Measurements from ENCODE around the gene PYGO2.

PYGO2 gene

DNA sequence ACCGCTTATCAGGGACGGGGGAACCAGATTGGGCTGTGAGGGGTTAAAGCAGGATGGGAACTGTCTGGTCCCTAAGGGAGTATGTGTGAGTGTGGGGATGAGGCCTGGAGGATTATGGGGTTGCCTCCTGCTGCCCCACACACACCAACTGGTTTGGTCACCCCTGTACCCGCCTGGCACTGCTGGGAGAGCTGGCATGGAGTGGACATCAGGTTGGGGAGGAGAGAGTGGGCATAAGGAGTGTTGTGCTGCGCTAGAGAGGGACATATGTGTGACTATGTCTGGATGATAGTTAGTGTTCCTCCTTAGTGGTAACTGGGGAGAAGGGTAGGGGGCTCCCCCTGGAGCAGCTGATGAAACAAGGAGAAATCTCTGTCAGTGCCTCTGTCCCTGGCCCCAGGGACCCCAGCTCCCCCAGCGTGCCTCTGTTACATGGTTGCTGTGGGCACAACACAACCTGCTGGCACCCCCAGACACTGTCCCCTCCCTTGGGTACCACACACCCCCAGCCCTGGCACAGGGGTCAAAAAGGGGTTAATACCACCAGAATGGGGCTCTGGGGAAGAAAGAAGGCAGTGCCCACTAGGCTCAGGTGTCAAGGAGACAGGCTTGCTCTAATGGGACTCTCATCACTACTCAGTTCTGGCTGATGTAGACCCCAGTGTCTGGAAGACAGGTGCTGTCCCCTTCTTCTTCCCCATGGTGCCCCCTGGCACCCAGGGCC lies 42.9 kb upstream of the PYGO2 start:
- Histone ChIP-seq H3K4me2 (ENCODE audit: low read depth, low read length, poor library complexity, severe bottlenecking) (peak overlapping the region; percentile 57), H3K4me3 (ENCODE audit: low read length, poor library complexity, severe bottlenecking) (peak overlapping the region; percentile 12), H2AFZ (ENCODE audit: low read length) (no peak overlapping the region), H3K9ac (ENCODE audit: low read depth, low read length, poor library complexity, severe bottlenecking) (peak overlapping the region; percentile 58), H3K9me3 (ENCODE audit: insufficient read depth, low read depth, low read length) (no peaks in the 10 kb centered on the region), H3K27me3 (ENCODE audit: insufficient read depth, low read length, poor library complexity, severe bottlenecking) (no peaks in the 10 kb centered on the region), H3K9me2 (replicated peaks; ENCODE audit: low read depth, low read length) (no peaks in the 10 kb centered on the region), H3K4me1 (ENCODE audit: insufficient read depth, low read length, poor library complexity, severe bottlenecking) (peaks cover 44% of the 10 kb centered on the region), H3K36me3 (ENCODE audit: insufficient read depth, low read length) (no peaks in the 10 kb centered on the region), H4K20me1 (ENCODE audit: insufficient read depth, low read length, poor library complexity, severe bottlenecking) (no peaks in the 10 kb centered on the region), H3F3A (ENCODE audit: low read depth) (peaks cover 12% of the 10 kb centered on the region; the same call in 1 of the 2 replicates), H3K79me2 (ENCODE audit: insufficient read depth, low read length) (no peaks in the 10 kb centered on the region)
- TF ChIP-seq, protein P1, sequence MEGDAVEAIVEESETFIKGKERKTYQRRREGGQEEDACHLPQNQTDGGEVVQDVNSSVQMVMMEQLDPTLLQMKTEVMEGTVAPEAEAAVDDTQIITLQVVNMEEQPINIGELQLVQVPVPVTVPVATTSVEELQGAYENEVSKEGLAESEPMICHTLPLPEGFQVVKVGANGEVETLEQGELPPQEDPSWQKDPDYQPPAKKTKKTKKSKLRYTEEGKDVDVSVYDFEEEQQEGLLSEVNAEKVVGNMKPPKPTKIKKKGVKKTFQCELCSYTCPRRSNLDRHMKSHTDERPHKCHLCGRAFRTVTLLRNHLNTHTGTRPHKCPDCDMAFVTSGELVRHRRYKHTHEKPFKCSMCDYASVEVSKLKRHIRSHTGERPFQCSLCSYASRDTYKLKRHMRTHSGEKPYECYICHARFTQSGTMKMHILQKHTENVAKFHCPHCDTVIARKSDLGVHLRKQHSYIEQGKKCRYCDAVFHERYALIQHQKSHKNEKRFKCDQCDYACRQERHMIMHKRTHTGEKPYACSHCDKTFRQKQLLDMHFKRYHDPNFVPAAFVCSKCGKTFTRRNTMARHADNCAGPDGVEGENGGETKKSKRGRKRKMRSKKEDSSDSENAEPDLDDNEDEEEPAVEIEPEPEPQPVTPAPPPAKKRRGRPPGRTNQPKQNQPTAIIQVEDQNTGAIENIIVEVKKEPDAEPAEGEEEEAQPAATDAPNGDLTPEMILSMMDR (conservative IDR thresholded peaks at IDR 0.05; ENCODE audit: low read length) = no peak
- TF ChIP-seq EZH2phosphoT487 (IDR thresholded peaks at IDR 0.05; ENCODE audit: borderline replicate concordance) = no peak

DNA sequence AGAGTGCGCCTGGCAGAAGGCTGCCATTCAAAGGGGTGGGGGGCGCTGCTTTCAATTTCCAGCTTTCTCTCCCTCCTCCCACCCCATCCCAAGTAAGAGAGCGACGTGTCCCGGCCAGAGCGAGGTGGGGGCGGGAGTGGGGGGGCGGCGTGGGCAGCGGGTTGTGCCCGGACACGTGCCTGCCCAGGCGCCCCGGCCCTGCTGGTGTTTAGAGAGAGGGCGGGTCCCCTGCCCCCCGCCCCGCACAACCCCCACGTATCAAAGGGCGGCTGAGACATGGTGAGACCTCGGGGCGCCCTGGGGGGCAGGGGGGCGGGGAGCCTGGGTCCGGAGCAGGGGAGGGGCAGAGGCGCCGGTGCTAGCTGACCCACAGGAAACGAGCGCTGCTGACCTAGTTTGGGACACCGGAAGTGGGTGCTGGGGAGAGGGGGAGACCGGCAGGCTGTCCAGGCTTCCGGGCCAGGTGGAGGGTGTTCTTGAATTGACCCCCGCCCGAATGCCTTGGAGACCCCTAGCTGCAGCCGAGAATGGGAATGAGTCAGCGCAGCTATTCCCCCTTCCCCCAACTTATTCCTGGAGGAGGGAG lies 42.3 kb upstream of the PYGO2 start:
- TF ChIP-seq, protein P1 (conservative IDR thresholded peaks at IDR 0.05; ENCODE audit: low read length) = no peak
- TF ChIP-seq EZH2phosphoT487 (IDR thresholded peaks at IDR 0.05; ENCODE audit: borderline replicate concordance) = no peak
- no peaks in the 10 kb centered on the region for H3K36me3 ChIP-seq (ENCODE audit: insufficient read depth, low read length)
- H3K4me1 ChIP-seq (ENCODE audit: insufficient read depth, low read length, poor library complexity, severe bottlenecking) = peaks cover 43% of the 10 kb centered on the region
- no peaks in the 10 kb centered on the region for H3K9me3 ChIP-seq (ENCODE audit: insufficient read depth, low read depth, low read length)
- peak overlapping the region; percentile 58 for H3K9ac ChIP-seq (ENCODE audit: low read depth, low read length, poor library complexity, severe bottlenecking)
- peaks cover 15% of the 10 kb centered on the region for H3F3A ChIP-seq (ENCODE audit: low read depth)
- H3K79me2 ChIP-seq (ENCODE audit: insufficient read depth, low read length) = no peaks in the 10 kb centered on the region
- no peaks in the 10 kb centered on the region for H3K27me3 ChIP-seq (ENCODE audit: insufficient read depth, low read length, poor library complexity, severe bottlenecking)
- no peaks in the 10 kb centered on the region for H4K20me1 ChIP-seq (ENCODE audit: insufficient read depth, low read length, poor library complexity, severe bottlenecking)
- H3K4me2 ChIP-seq (ENCODE audit: low read depth, low read length, poor library complexity, severe bottlenecking) = peak overlapping the region; percentile 57
- no peak overlapping the region for H2AFZ ChIP-seq (ENCODE audit: low read length)
- H3K9me2 ChIP-seq (replicated peaks; ENCODE audit: low read depth, low read length) = no peaks in the 10 kb centered on the region
- peak overlapping the region; percentile 12 for H3K4me3 ChIP-seq (ENCODE audit: low read length, poor library complexity, severe bottlenecking)

DNA sequence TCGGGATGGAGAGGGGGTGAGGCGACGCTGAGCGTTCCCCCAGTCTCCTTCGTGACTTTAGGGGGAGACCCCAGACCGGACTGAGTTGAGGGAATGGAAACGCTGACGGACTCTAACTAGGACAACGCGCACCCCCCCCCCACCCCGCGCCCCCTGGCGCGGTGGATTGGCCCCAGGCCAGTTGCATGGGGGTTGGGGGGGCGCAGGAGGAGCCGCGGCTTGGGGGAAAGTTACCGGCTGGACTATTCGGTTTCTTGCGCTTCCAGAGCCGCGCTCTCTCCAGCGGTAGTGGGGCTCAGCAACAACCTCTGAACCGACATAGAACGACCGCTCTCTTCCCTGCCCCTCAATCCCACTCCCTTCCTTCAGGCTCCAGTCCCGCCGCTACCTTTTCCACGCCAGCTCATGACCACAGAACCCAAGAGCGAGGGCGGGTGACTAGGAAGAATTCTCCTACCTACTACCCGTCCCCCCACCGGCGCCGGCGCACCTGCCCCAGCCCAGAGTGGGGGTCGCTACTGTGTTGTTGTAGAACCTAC lies 41.7 kb upstream of the PYGO2 start:
- H4K20me1 ChIP-seq (ENCODE audit: insufficient read depth, low read length, poor library complexity, severe bottlenecking) = no peaks in the 10 kb centered on the region
- H3F3A ChIP-seq (ENCODE audit: low read depth) = peaks cover 15% of the 10 kb centered on the region
- H2AFZ ChIP-seq (ENCODE audit: low read length) = no peak overlapping the region
- TF ChIP-seq, protein P1 (conservative IDR thresholded peaks at IDR 0.05; ENCODE audit: low read length) = no peak
- no peak for TF ChIP-seq EZH2phosphoT487 (IDR thresholded peaks at IDR 0.05; ENCODE audit: borderline replicate concordance)
- H3K36me3 ChIP-seq (ENCODE audit: insufficient read depth, low read length) = no peaks in the 10 kb centered on the region
- H3K79me2 ChIP-seq (ENCODE audit: insufficient read depth, low read length) = no peaks in the 10 kb centered on the region
- H3K4me2 ChIP-seq (ENCODE audit: low read depth, low read length, poor library complexity, severe bottlenecking) = peak overlapping the region; percentile 28
- no peaks in the 10 kb centered on the region for H3K9me2 ChIP-seq (replicated peaks; ENCODE audit: low read depth, low read length)
- peaks cover 38% of the 10 kb centered on the region for H3K4me1 ChIP-seq (ENCODE audit: insufficient read depth, low read length, poor library complexity, severe bottlenecking)
- H3K27me3 ChIP-seq (ENCODE audit: insufficient read depth, low read length, poor library complexity, severe bottlenecking) = no peaks in the 10 kb centered on the region
- no peak overlapping the region for H3K4me3 ChIP-seq (ENCODE audit: low read length, poor library complexity, severe bottlenecking)
- H3K9me3 ChIP-seq (ENCODE audit: insufficient read depth, low read depth, low read length) = no peaks in the 10 kb centered on the region
- H3K9ac ChIP-seq (ENCODE audit: low read depth, low read length, poor library complexity, severe bottlenecking) = no peak overlapping the region
